GM12892 (cell line): Measurements from ENCODE around the gene CRB3.

ENCODE experiments used
- POLR2A ChIP-seq: IDR thresholded peaks from 2 replicates; pipeline ENCODE4 v1.6.1; 2011; ENCODE audit warnings: low read depth, low read length, control low read depth
- POLR2AphosphoS5 ChIP-seq: IDR thresholded peaks from 2 replicates; pipeline ENCODE4 v1.6.1; 2011; ENCODE audit warnings: low read depth, low read length, control low read depth
- TAF1 ChIP-seq: IDR thresholded peaks from 2 replicates; pipeline ENCODE4 v1.6.1; 2011; ENCODE audit warnings: low read depth, mild to moderate bottlenecking, control low read depth, low read length, borderline replicate concordance

DNA sequence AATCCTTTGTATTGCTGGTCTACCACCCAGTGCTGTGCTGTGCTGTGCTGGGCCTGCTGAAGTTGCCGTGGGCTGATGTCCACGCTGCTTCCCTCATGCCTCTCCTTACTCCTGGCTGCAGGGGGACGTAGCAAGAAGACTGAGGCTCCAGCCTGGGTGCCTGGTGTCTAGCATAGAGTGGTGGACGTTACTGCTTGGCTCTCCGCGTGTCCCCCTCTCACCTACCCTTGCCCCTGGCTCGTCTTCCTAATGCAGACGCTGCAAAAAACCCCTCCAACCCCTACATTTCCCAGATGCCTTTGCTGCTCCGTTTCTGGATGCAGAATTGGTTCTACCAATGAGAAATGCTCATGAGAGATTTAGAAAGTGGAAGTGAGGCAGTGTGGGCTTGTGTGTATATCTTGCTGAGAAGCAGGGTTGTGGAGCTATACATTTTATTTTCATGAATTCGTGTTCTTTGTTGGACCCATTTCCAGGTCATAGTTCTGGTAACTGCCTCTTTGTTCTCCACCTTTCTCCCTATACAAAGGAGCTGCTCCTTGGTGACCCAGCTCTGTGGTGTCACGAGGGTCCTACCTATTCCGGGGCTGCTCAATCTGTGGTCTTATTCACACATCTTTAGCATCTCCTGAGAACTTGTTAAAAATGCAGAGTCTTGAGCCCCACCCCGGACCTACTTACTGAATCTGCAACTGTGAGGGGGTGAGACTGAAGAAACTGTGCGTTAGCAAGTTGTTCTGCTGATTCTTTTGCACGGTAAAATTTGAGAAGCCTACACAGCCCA, 25.4 kb downstream of the CRB3 start:
- peak; percentile 68 for TF ChIP-seq POLR2A
- peak; percentile 68; the same call in 1 of the 2 replicates for TF ChIP-seq POLR2AphosphoS5
- peak; percentile 69; the same call in 1 of the 2 replicates for TF ChIP-seq TAF1
